Testis (tissue), 3 donors: ENCODE results near the gene CORIN. TPM values are rescaled to one million over a fixed set of nuclear protein-coding genes. Genes with fewer than 3 reads are reported as not detected.

Experiments used
- DNase-seq: peaks from one replicate; pipeline ENCODE4 v3.0.0-alpha.2; 2019
- H3K27ac ChIP-seq, 2 donors: fragments of 200-600 bp; sonication (generic); one replicate each; pipeline ENCODE4 v1.5.1; 2019
- H3K27me3 ChIP-seq: fragments of 200-600 bp; sonication (generic); one replicate; pipeline ENCODE4 v1.5.1; 2019
- H3K36me3 ChIP-seq: fragments of 200-600 bp; sonication (generic); one replicate; pipeline ENCODE4 v1.5.1; 2017; ENCODE audit warnings: low read depth; ENCODE audit errors: missing control alignments
- H3K4me1 ChIP-seq: fragments of 200-600 bp; sonication (generic); one replicate; pipeline ENCODE4 v1.5.1; 2019
- H3K4me3 ChIP-seq, 2 donors: fragments of 200-600 bp; sonication (generic); one replicate each; pipeline ENCODE4 v1.5.1; 2017 to 2019
- H3K9me3 ChIP-seq: fragments of 200-600 bp; sonication (generic); one replicate; pipeline ENCODE4 v1.5.1; 2017
- POLR2A ChIP-seq: fragments of 450-650 bp; IDR thresholded peaks from one replicate; pipeline ENCODE4 v1.6.1; 2017; ENCODE audit warnings: antibody characterized with exemption, mild to moderate bottlenecking, moderate library complexity
- WGBS, 2 donors: methylation state at CpG; one replicate each; pipeline ENCODE4 v1.1.5; 2018; 5-methylcytosine and 5-hydroxymethylcytosine counted together
- intact Hi-C: fragments of 100-400 bp; cut with DNase I; formaldehyde crosslinking; loops from one replicate; pipeline ENCODE4 v1.15.1; 2023; ENCODE audit warnings: low total_unique reads
- polyA plus RNA-seq: library from polyadenylated mRNA; stranded (reverse); fragments of 350-450 nt; fragmentation: Illumina TruSeq; extraction: RNeasy Lipid Tissue Mini Kit (QIAGEN cat#74804); gene quantifications from one replicate; pipeline ENCODE4 v1.2.3, GENCODE V29; 2014; ENCODE audit warnings: low read depth, low replicate concordance; ENCODE audit not compliant: insufficient read depth
- total RNA-seq, 2 donors: library from RNA; depleted of rRNA; stranded (reverse); fragments of >200 nt; gene quantifications; one replicate each; pipeline ENCODE4 v1.2.3, GENCODE V29; 2016
- TF ChIP-seq, protein P1 (sequence below), 3 experiments: fragments of 450-650 bp in 2 of 3; fragments of 200-600 bp in 1 of 3; sonication (generic) in 1 of 3; IDR thresholded peaks; one replicate each; pipeline ENCODE4 v1.5.1; 2016 to 2019; ENCODE audit warnings: antibody characterized with exemption in 3 of 3, mild to moderate bottlenecking in 2 of 3, moderate library complexity in 1 of 3

CORIN gene
- total and polyA plus RNA-seq, 3 donors from 2014 or later: 4.6 to 6.1 (median 4.7) TPM

DNA sequence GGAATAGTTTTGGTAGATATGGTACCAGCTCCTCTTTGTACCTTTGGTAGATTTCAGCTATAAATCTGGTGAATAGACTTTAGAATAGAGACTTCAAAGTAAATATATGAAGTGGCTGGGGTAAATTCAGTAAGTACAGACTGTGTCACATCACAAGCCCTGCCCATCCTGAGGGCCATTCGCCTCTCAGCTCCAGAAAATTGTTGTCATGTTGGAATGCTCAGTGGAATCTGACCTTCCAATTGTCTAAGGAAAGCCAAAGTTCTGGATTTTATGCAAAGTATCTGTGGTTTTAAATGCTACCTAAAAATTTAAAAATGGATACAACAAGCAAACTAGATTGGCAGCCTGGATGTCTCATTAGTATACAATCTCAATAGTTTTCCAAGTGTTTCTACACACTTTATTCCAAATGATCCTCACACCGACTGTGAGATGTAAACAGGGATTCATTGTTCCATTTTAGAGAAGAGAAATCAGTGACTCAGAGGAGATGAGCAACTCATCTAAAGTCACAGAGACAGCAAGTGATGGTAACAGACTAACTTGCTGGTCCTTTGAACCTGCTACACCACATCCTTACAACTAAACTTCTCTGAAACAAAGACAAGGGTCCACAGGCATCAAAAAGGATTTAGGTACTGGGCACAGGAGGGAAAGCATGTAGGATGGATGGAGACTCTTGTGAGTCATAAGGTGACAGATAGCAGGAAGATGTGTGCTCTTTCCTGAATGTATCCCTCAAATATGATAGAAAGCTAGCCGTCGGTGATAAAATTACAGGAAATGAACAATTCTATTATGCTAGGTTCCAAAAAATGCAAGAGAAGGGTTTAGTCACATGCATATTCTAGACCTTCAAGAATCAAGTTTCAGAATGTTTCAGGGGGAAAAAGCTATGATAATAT lies 225.5 kb downstream of the CORIN start:
- WGBS, 2 donors: 82 to 92% methylated on average over 4 of the region's 4 CpGs
- intact Hi-C loops: no loop called here
- H3K4me1 ChIP-seq: no peaks in the 10 kb centered on the region
- TF ChIP-seq POLR2A: no peak
- TF ChIP-seq, protein P1, sequence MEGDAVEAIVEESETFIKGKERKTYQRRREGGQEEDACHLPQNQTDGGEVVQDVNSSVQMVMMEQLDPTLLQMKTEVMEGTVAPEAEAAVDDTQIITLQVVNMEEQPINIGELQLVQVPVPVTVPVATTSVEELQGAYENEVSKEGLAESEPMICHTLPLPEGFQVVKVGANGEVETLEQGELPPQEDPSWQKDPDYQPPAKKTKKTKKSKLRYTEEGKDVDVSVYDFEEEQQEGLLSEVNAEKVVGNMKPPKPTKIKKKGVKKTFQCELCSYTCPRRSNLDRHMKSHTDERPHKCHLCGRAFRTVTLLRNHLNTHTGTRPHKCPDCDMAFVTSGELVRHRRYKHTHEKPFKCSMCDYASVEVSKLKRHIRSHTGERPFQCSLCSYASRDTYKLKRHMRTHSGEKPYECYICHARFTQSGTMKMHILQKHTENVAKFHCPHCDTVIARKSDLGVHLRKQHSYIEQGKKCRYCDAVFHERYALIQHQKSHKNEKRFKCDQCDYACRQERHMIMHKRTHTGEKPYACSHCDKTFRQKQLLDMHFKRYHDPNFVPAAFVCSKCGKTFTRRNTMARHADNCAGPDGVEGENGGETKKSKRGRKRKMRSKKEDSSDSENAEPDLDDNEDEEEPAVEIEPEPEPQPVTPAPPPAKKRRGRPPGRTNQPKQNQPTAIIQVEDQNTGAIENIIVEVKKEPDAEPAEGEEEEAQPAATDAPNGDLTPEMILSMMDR (IDR thresholded peaks at IDR 0.05): no peak
- H3K27me3 ChIP-seq: no peaks in the 10 kb centered on the region
- H3K27ac ChIP-seq: no peak overlapping the region
- DNase-seq: no peak
- no peaks in the 10 kb centered on the region for H3K9me3 ChIP-seq
- H3K4me3 ChIP-seq: no peak overlapping the region
- H3K36me3 ChIP-seq: no peaks in the 10 kb centered on the region

DNA sequence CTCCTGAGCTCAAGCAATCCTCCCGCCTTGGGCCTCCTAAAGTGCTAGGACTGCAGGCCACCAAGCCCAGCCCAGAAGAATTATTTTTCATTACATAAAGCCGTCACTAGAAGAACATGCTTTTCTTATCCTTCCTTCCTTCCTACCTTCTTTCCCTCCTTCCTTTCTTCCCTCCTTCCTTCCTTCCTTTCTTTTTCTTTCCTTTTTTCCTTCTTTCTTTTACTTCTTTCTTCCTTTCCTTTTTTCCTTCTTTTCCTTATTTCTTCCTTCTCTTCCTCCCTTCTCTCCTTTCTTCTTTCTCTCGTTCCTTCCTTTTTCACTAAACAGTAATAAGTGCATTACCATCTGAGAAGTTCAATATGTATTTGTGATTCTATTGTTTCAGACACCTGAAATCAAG lies 231.4 kb downstream of the CORIN start:
- Histone ChIP-seq H3K9me3 (no peaks in the 10 kb centered on the region), H3K27me3 (no peaks in the 10 kb centered on the region), H3K27ac (no peak overlapping the region), H3K4me1 (no peaks in the 10 kb centered on the region), H3K4me3 (no peak overlapping the region), H3K36me3 (no peaks in the 10 kb centered on the region)
- no peak for DNase-seq
- 89 to 97% methylated on average over 3 of the region's 3 CpGs for WGBS, 2 donors
- intact Hi-C loops: no loop called here
- no peak for TF ChIP-seq POLR2A
- TF ChIP-seq, protein P1 (IDR thresholded peaks at IDR 0.05): no peak

DNA sequence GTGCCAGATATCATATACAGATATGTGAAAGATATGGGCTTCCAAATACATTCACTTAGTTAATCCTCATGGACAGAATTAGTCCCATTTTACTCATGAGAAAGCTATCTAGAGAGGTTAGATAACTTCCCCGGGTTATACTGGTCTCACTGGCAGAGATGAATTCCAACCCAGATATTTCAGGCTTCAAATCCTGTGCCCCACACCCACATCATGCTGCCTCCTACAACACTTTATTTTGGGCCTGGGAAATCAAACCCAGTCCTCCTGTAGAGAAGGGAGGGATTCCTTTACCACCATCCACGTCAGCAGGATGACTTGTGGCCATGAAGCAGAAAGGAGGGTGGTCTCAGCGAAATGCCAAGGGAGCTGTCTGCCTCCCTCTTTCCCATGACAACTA lies 239.0 kb downstream of the CORIN start:
- Histone ChIP-seq H3K4me3 (no peak overlapping the region), H3K27ac (no peak overlapping the region), H3K36me3 (no peaks in the 10 kb centered on the region), H3K27me3 (no peaks in the 10 kb centered on the region), H3K9me3 (no peaks in the 10 kb centered on the region), H3K4me1 (no peaks in the 10 kb centered on the region)
- no peak for DNase-seq
- 82 to 91% methylated on average over 3 of the region's 3 CpGs for WGBS, 2 donors
- intact Hi-C loops: no loop called here
- TF ChIP-seq POLR2A: no peak
- TF ChIP-seq, protein P1 (IDR thresholded peaks at IDR 0.05): no peak

DNA sequence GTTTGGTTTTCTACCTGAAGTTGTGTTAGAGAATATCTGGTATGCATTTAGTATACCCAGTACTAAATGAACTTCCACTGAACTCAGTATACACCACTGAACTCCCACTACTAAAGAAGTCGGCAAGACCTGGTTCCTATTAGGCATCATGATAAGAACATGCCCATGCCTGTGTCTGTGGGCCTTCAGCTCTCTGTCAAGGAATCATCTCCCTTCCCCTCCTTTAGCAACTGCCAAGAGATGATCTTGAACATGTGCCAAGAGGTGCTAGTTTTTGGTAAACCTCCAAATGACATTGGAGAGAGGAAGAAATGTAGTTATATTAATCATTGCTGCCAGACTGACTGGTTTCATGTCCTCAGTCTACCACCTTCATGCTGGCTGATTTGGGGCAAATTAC lies 239.5 kb downstream of the CORIN start:
- DNase-seq: no peak
- Histone ChIP-seq H3K4me1 (no peaks in the 10 kb centered on the region), H3K27ac (no peak overlapping the region), H3K27me3 (no peaks in the 10 kb centered on the region), H3K9me3 (no peaks in the 10 kb centered on the region), H3K36me3 (no peaks in the 10 kb centered on the region), H3K4me3 (no peak overlapping the region)
- WGBS, 2 donors: 64 to 81% methylated on average over 1 of the region's 1 CpG
- no peak for TF ChIP-seq POLR2A
- intact Hi-C loops: no loop called here

DNA sequence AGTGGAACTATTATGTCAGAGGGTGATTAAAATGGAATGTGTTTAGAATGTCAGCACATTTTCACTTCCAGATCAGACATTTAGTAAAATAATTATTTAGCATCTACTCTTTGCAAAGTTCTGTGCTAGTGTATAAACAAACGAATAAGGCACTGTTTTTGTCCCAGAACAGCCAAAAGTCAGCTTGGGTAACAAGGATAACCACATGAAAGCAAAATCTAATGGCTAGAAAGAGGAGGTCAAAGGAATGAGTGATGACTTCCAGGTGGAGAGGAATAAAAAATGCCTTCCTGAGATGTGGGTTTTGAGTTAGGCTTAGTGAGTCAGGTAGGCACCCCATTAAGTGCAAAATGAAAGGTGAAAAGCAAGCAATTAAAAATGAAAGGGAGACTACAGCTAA lies 240.2 kb downstream of the CORIN start:
- H3K9me3 ChIP-seq: no peaks in the 10 kb centered on the region
- no peaks in the 10 kb centered on the region for H3K36me3 ChIP-seq
- H3K27me3 ChIP-seq: no peaks in the 10 kb centered on the region
- H3K4me3 ChIP-seq: no peak overlapping the region
- H3K27ac ChIP-seq: no peak overlapping the region
- intact Hi-C loops: no loop called here
- TF ChIP-seq POLR2A: no peak
- TF ChIP-seq, protein P1 (IDR thresholded peaks at IDR 0.05): no peak
- H3K4me1 ChIP-seq: no peaks in the 10 kb centered on the region
- WGBS, 2 donors: 59 to 61% methylated on average over 1 of the region's 1 CpG
- no peak for DNase-seq
